GM12878 (cell line): ENCODE measurements around the gene GRIK1. TPM values are rescaled to one million over a fixed set of nuclear protein-coding genes. Genes with fewer than 3 reads are reported as not detected.

Experiments
- ATAC-seq: fragments of 200-7000 bp; cut with Tn5 transposase; 3 replicates; pipeline ENCODE4 v1.9.1; 2020; ENCODE audit warnings: mild to moderate bottlenecking, moderate library complexity
- BruUV-seq: library from RNA; stranded (reverse); fragments of 400-500 nt; replicated peaks from 2 replicates; lab custom pipeline; 2021; lab: Mats Ljungman, UMichigan
- CTCF ChIA-PET: fragments of 300-600 bp; sonication (Branson Sonifier 250); formaldehyde crosslinking; extraction: SDS; loops from one replicate; lab custom pipeline; 2021; ENCODE audit warnings: inconsistent platforms; lab: Yijun Ruan, JAX
- POLR2A ChIA-PET: fragments of 350-600 bp; formaldehyde crosslinking; extraction: SDS; loops from one replicate; lab custom pipeline; 2021; ENCODE audit warnings: inconsistent platforms; lab: Charles Lee
- RAD21 ChIA-PET: fragments of 300-600 bp; sonication (Branson Sonifier 250); formaldehyde crosslinking; loops from one replicate; lab custom pipeline; 2023; ENCODE audit warnings: antibody characterized with exemption; ENCODE audit not compliant: unreplicated experiment; lab: Charles Lee
- SMC1A ChIA-PET: fragments of 300-600 bp; sonication (Branson Sonifier 250); formaldehyde crosslinking; loops from one replicate; lab custom pipeline; 2023; ENCODE audit not compliant: unreplicated experiment, uncharacterized antibody; lab: Charles Lee
- DNase-seq: peaks from one replicate; pipeline ENCODE4 v3.0.0-alpha.2; 2011; ENCODE audit warnings: low read depth, low spot score
- FAIRE-seq: peaks from 3 replicates; lab custom pipeline; 2011; peaks lifted over from hg19 to GRCh38; lab: Jason Lieb, UNC
- H2AFZ ChIP-seq: 2 replicates; pipeline ENCODE4 v1.6.0; 2011; ENCODE audit warnings: low read depth, low read length, control low read depth; ENCODE audit not compliant: control insufficient read depth
- H3K27ac ChIP-seq: 2 replicates; pipeline ENCODE4 v1.5.1; 2011; ENCODE audit warnings: control low read depth; ENCODE audit not compliant: control insufficient read depth, insufficient read depth
- H3K27me3 ChIP-seq, 2 experiments: replicated peaks in 1 of 2; 2 replicates each; pipeline versions ENCODE4 v1.6.0 to v1.6.1; 2011; ENCODE audit warnings: low read length in 1 of 2; ENCODE audit not compliant: control insufficient read depth in 2 of 2, insufficient read depth in 2 of 2
- H3K36me3 ChIP-seq, 2 experiments: 2 replicates each; pipeline ENCODE4 v1.5.1; 2011; ENCODE audit warnings: low read length in 1 of 2; ENCODE audit not compliant: control insufficient read depth in 2 of 2, insufficient read depth in 2 of 2
- H3K4me1 ChIP-seq: 2 replicates; pipeline ENCODE4 v1.6.1; 2011; ENCODE audit warnings: mild to moderate bottlenecking, low read length, moderate library complexity, mixed read lengths; ENCODE audit not compliant: control insufficient read depth, insufficient read depth
- H3K4me2 ChIP-seq: 2 replicates; pipeline ENCODE4 v1.6.0; 2011; ENCODE audit warnings: control low read depth; ENCODE audit not compliant: control insufficient read depth, insufficient read depth
- H3K4me3 ChIP-seq: fragments of 200-600 bp; sonication (generic); 2 replicates; pipeline ENCODE4 v1.5.1; 2016
- H3K79me2 ChIP-seq: 2 replicates; pipeline ENCODE4 v1.6.0; 2011; ENCODE audit warnings: low read length; ENCODE audit not compliant: control insufficient read depth, insufficient read depth
- H3K9ac ChIP-seq: 2 replicates; pipeline ENCODE4 v1.8.0; 2011; ENCODE audit warnings: low read length, control low read depth, mixed read lengths; ENCODE audit not compliant: control insufficient read depth, insufficient read depth
- H3K9me3 ChIP-seq: replicated peaks from 3 replicates; pipeline ENCODE4 v1.5.1; 2011; ENCODE audit warnings: mild to moderate bottlenecking, low read length; ENCODE audit not compliant: control insufficient read depth, insufficient read depth
- H4K20me1 ChIP-seq: 2 replicates; pipeline ENCODE4 v1.6.0; 2011; ENCODE audit not compliant: control insufficient read depth, insufficient read depth
- BACH1 ChIP-seq: fragments of 450-650 bp; IDR thresholded peaks from 2 replicates; pipeline ENCODE4 v1.6.1; 2017; ENCODE audit warnings: mild to moderate bottlenecking, borderline replicate concordance
- CBX5 ChIP-seq: sonication (generic); IDR thresholded peaks from 2 replicates; pipeline ENCODE4 v1.6.1; 2016; ENCODE audit warnings: low read depth, moderate library complexity, mild to moderate bottlenecking, inconsistent platforms
- CHD1 ChIP-seq: IDR thresholded peaks from 2 replicates; pipeline ENCODE4 v1.6.1; 2012; ENCODE audit warnings: low read depth, low read length, improper control_type of control experiment
- ETV6 ChIP-seq, 2 experiments: fragments of 450-650 bp in 1 of 2; IDR thresholded peaks in 1 of 2; conservative IDR thresholded peaks in 1 of 2; 2 replicates each; pipeline ENCODE4 v1.6.1; 2014; ENCODE audit warnings: antibody characterized with exemption in 1 of 2, borderline replicate concordance in 1 of 2, low read depth in 1 of 2, mild to moderate bottlenecking in 1 of 2, moderate library complexity in 1 of 2
- HCFC1 ChIP-seq: fragments of 150-350 bp; IDR thresholded peaks from 2 replicates; pipeline ENCODE4 v1.6.1; 2014; ENCODE audit warnings: low read length
- JUND ChIP-seq: IDR thresholded peaks from 2 replicates; pipeline ENCODE4 v1.6.1; 2012; ENCODE audit warnings: low read depth, mild to moderate bottlenecking, low read length, improper control_type of control experiment, moderate library complexity
- POLR2AphosphoS5 ChIP-seq: IDR thresholded peaks from 2 replicates; pipeline ENCODE4 v1.6.1; 2011; ENCODE audit warnings: mild to moderate bottlenecking, low read length, inconsistent platforms
- RB1 ChIP-seq: fragments of 450-650 bp; formaldehyde crosslinking; IDR thresholded peaks from 2 replicates; pipeline ENCODE4 v1.6.1; 2017; ENCODE audit warnings: mild to moderate bottlenecking, borderline replicate concordance
- SMARCA5 ChIP-seq: fragments of 450-650 bp; IDR thresholded peaks from 2 replicates; pipeline ENCODE4 v1.6.1; 2017; ENCODE audit warnings: mild to moderate bottlenecking
- STAT3 ChIP-seq: IDR thresholded peaks from 2 replicates; pipeline ENCODE4 v1.6.1; 2011; ENCODE audit warnings: low read depth, low read length, improper control_type of control experiment
- TAF1 ChIP-seq: IDR thresholded peaks from 2 replicates; pipeline ENCODE4 v1.6.1; 2011; ENCODE audit warnings: mild to moderate bottlenecking, low read depth, low read length, borderline replicate concordance
- WGBS: methylation state at CpG from one replicate; pipeline ENCODE4 v1.1.6; 2016; ENCODE audit warnings: low lambda C conversion rate; ENCODE audit not compliant: insufficient replicate concordance, insufficient coverage; ENCODE audit errors: missing lambda C conversion rate; 5-methylcytosine and 5-hydroxymethylcytosine counted together
- in situ Hi-C: fragments of 300-500 bp; cut with MboI; formaldehyde crosslinking; loops from 9 replicates; pipeline ENCODE4 v1.14.3; 2018; ENCODE audit warnings: mixed read lengths
- intact Hi-C: fragments of 100-400 bp; cut with micrococcal nuclease; formaldehyde crosslinking; loops from one replicate; pipeline ENCODE4 v1.14.2; 2022; ENCODE audit not compliant: unreplicated experiment
- polyA plus RNA-seq, 11 experiments: library from polyadenylated mRNA; depleted of rRNA in 4 of 11; unstranded in 6 of 11; stranded (reverse) in 5 of 11; fragments of >200 nt; fragmentation: Nextera tagmentation in 4 of 11; fragmentation: Illumina TruSeq in 1 of 11; extraction: Ambion mirVana in 4 of 11; extraction: Trizol in 1 of 11; gene quantifications; 1 replicate in 1 of 11; 2 replicates in 10 of 11; pipeline versions ENCODE4 v1.2.1 to v1.2.3, GENCODE V29; 2011 to 2016; ENCODE audit warnings: inconsistent platforms in 2 of 11, missing spikeins in 2 of 11, low read depth in 1 of 11
- total RNA-seq, 4 experiments: library from RNA; depleted of rRNA in 3 of 4; stranded (reverse); fragments of >200 nt in 3 of 4; fragmentation: Illumina TruSeq in 1 of 4; extraction: Trizol in 1 of 4; gene quantifications; 2 replicates each; pipeline versions ENCODE4 v1.2.1 to v1.2.3, GENCODE V29; 2013 to 2021
- TF ChIP-seq, protein P1 (sequence below): fragments of 450-650 bp; IDR thresholded peaks from 2 replicates; pipeline ENCODE4 v1.6.1; 2017; ENCODE audit warnings: borderline replicate concordance

Gene GRIK1
- total and polyA plus RNA-seq, 10 of the 15 experiments (the other 5 are each of a cell fraction or from before 2014, with no cell fraction given), result 0.05 to 0.13 (median 0.09) TPM; not detected in 7

DNA sequence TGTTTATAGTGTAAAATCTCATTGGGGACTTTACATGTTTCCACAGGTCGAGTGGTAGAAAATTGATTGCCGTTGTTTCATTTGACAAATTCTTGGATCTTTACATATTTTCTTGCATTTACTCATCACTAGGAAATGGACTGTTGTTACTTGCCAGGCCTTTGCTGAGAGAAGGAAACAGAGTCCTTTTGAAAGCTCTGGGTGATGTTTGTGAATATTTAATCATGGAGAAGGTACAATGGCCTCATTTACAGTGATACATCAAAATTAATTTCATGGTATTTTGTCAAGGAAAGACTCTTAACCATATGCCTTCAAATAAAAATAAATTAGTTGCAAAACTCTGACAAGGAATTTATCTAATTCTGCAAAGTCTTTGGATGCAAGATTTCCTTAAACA lies 198.0 kb downstream of the GRIK1 start:
- Histone ChIP-seq H3K27me3 (no peaks in the 10 kb centered on the region), H3K9me3 (no peaks in the 10 kb centered on the region), H3K4me3 (no peak overlapping the region), H2AFZ (no peak overlapping the region)
- RAD21 ChIA-PET, result no interaction called here
- DNase-seq, result no peak
- SMC1A ChIA-PET, result no interaction called here
- in situ Hi-C loops, result no loop called here
- no TSS peak for BruUV-seq
- TF ChIP-seq STAT3, result no peak
- no peak for TF ChIP-seq CBX5
- no peak for TF ChIP-seq POLR2AphosphoS5
- no peak for TF ChIP-seq CHD1
- no peak for TF ChIP-seq SMARCA5
- TF ChIP-seq JUND, result no peak
- no peak for TF ChIP-seq RB1
- TF ChIP-seq, all 136 proteins: peak for 0
- no peaks in the 10 kb centered on the region for H3K4me1 ChIP-seq
- H3K4me2 ChIP-seq, result no peak overlapping the region
- FAIRE-seq (no peak), ATAC-seq (no peak)
- H3K9ac ChIP-seq, result no peak overlapping the region
- H3K27ac ChIP-seq, result no peak overlapping the region
- 13% methylated on average over 2 of the region's 2 CpGs for WGBS
- intact Hi-C loops, result no loop called here
- H3K36me3 ChIP-seq, result no peaks in the 10 kb centered on the region
- ChIA-PET CTCF (no interaction called here), POLR2A (no interaction called here)
- no peaks in the 10 kb centered on the region for H3K79me2 ChIP-seq
- H4K20me1 ChIP-seq, result no peaks in the 10 kb centered on the region

DNA sequence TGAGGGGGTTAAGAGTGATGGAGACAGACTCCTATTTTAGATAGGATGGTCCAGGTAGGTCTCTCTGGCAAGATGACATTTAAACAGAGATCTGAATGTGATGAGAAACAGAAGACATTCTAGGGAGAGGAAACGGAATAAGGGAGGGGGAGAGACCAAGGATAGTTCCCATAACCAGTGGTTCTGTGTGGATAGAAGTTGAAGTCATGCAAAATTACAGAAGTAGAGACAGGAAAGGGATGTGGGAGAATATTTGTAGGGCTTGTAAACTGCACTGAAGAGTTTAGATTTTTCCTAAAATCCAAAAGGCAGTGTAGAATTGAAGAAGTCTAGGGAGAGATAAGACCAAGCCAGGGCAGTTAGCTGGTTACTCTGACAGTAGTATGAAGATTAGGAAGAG lies 200.6 kb downstream of the GRIK1 start:
- H3K4me1 ChIP-seq, result no peaks in the 10 kb centered on the region
- H3K79me2 ChIP-seq, result no peaks in the 10 kb centered on the region
- DNase-seq (no peak), FAIRE-seq (no peak), ATAC-seq (no peak)
- CTCF ChIA-PET, result no interaction called here
- intact Hi-C loops, result no loop called here
- no peaks in the 10 kb centered on the region for H3K36me3 ChIP-seq
- no peak overlapping the region for H3K27ac ChIP-seq
- in situ Hi-C loops, result no loop called here
- RAD21 ChIA-PET, result no interaction called here
- H3K27me3 ChIP-seq, result no peaks in the 10 kb centered on the region
- no peak overlapping the region for H3K9ac ChIP-seq
- H3K4me3 ChIP-seq, result no peak overlapping the region
- H3K4me2 ChIP-seq, result no peak overlapping the region
- SMC1A ChIA-PET, result no interaction called here
- no peaks in the 10 kb centered on the region for H4K20me1 ChIP-seq
- no peak overlapping the region for H2AFZ ChIP-seq
- 0% methylated on average over 1 of the region's 1 CpG for WGBS
- TF ChIP-seq HCFC1 (no peak), TAF1 (no peak), ETV6 (conservative IDR thresholded peaks at IDR 0.05 in 1 of 2, IDR thresholded peaks at IDR 0.05 in 1 of 2; ENCODE audit: borderline replicate concordance in 1 of 2, low read depth in 1 of 2) (no peak), BACH1 (no peak)
- TF ChIP-seq, protein P1, sequence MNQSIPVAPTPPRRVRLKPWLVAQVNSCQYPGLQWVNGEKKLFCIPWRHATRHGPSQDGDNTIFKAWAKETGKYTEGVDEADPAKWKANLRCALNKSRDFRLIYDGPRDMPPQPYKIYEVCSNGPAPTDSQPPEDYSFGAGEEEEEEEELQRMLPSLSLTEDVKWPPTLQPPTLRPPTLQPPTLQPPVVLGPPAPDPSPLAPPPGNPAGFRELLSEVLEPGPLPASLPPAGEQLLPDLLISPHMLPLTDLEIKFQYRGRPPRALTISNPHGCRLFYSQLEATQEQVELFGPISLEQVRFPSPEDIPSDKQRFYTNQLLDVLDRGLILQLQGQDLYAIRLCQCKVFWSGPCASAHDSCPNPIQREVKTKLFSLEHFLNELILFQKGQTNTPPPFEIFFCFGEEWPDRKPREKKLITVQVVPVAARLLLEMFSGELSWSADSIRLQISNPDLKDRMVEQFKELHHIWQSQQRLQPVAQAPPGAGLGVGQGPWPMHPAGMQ, result no peak
- no peaks in the 10 kb centered on the region for H3K9me3 ChIP-seq
- no TSS peak for BruUV-seq
- POLR2A ChIA-PET, result no interaction called here
